Measurements from ENCODE around the gene PLPP4.

- TF ChIP-seq POLR2AphosphoS5 (IDR thresholded peaks at IDR 0.05; ENCODE audit: low read depth, low read length) (no peak), TAF1 (IDR thresholded peaks at IDR 0.05; ENCODE audit: borderline replicate concordance, low read depth, low read length) (no peak), EP300 (IDR thresholded peaks at IDR 0.05; ENCODE audit: borderline replicate concordance in 1 of 2, low read depth in 1 of 2, low read length in 1 of 2) (no peak), CTCF (IDR thresholded peaks at IDR 0.05) (no peak)
Observed at GRCh38 chr10:120414946-120415345, 42.1 kb upstream of the PLPP4 start.

Data from SK-N-SH (cell line).